Keratinocyte (primary cell): Measurements from ENCODE around the gene SPOPL. TPM values are rescaled to one million over a fixed set of nuclear protein-coding genes. Genes with fewer than 3 reads are reported as not detected.

Experiments
- DNase-seq: peaks from one replicate; pipeline ENCODE4 v3.0.0-alpha.2; 2011; ENCODE audit warnings: low read depth, missing footprints, low spot score
- FAIRE-seq: peaks from 2 replicates; lab custom pipeline; 2011; peaks lifted over from hg19 to GRCh38; lab: Jason Lieb, UNC
- H2AFZ ChIP-seq: 2 replicates; pipeline ENCODE4 v1.6.0; 2012; ENCODE audit warnings: low read length, control low read depth, inconsistent platforms; ENCODE audit not compliant: control insufficient read depth
- H3K27ac ChIP-seq: 2 replicates; pipeline ENCODE4 v1.5.1; 2011; ENCODE audit warnings: low read length; ENCODE audit not compliant: control insufficient read depth, insufficient read depth
- H3K27me3 ChIP-seq: 3 replicates; pipeline ENCODE4 v1.6.0; 2011; ENCODE audit warnings: low read length; ENCODE audit not compliant: control insufficient read depth, insufficient read depth; ENCODE audit errors: extremely low read depth
- H3K36me3 ChIP-seq, 2 experiments: 2 replicates in 1 of 2; 3 replicates in 1 of 2; pipeline ENCODE4 v1.5.1; 2011; ENCODE audit warnings: low read length in 2 of 2, mild to moderate bottlenecking in 1 of 2; ENCODE audit not compliant: control insufficient read depth in 2 of 2, insufficient read depth in 2 of 2; ENCODE audit errors: extremely low read depth in 1 of 2
- H3K4me1 ChIP-seq: 3 replicates; pipeline ENCODE4 v1.5.1; 2011; ENCODE audit warnings: low read length; ENCODE audit not compliant: control insufficient read depth, insufficient read depth; ENCODE audit errors: extremely low read depth
- H3K4me2 ChIP-seq: 3 replicates; pipeline ENCODE4 v1.6.0; 2011; ENCODE audit warnings: low read depth, low read length; ENCODE audit not compliant: control insufficient read depth, insufficient read depth; ENCODE audit errors: extremely low read depth
- H3K4me3 ChIP-seq, 3 experiments: fragments of 200-600 bp in 1 of 3; sonication (generic) in 1 of 3; 2 replicates in 2 of 3; 3 replicates in 1 of 3; pipeline ENCODE4 v1.5.1; 2011 to 2016; ENCODE audit warnings: low read length in 3 of 3, mild to moderate bottlenecking in 3 of 3, control low read depth in 2 of 3, inconsistent platforms in 1 of 3, low read depth in 1 of 3, mixed read lengths in 1 of 3, mixed run types in 1 of 3, moderate library complexity in 1 of 3; ENCODE audit not compliant: control insufficient read depth in 2 of 3, insufficient read depth in 2 of 3; ENCODE audit errors: extremely low read depth in 1 of 3
- H3K79me2 ChIP-seq: 2 replicates; pipeline ENCODE4 v1.6.0; 2012; ENCODE audit warnings: low read length; ENCODE audit not compliant: control insufficient read depth, insufficient read depth
- H3K9ac ChIP-seq: 3 replicates; pipeline ENCODE4 v1.6.0; 2011; ENCODE audit warnings: low read length; ENCODE audit not compliant: control insufficient read depth, insufficient read depth; ENCODE audit errors: extremely low read depth
- H3K9me1 ChIP-seq: 3 replicates; pipeline ENCODE4 v1.6.0; 2011; ENCODE audit warnings: low read length; ENCODE audit not compliant: control insufficient read depth, insufficient read depth; ENCODE audit errors: extremely low read depth
- H3K9me3 ChIP-seq: 2 replicates; pipeline ENCODE4 v1.5.1; 2012; ENCODE audit warnings: low read depth, low read length; ENCODE audit not compliant: control insufficient read depth
- H4K20me1 ChIP-seq: 3 replicates; pipeline ENCODE4 v1.6.0; 2011; ENCODE audit warnings: low read length; ENCODE audit not compliant: control insufficient read depth, insufficient read depth; ENCODE audit errors: extremely low read depth
- EZH2 ChIP-seq: IDR thresholded peaks from one replicate; pipeline ENCODE4 v1.6.1; 2012; ENCODE audit warnings: inconsistent platforms, mild to moderate bottlenecking, low read length, moderate library complexity
- dilution Hi-C: fragments of 300-500 bp; cut with MboI; formaldehyde crosslinking; loops from one replicate; pipeline ENCODE4 v1.7.0; 2020; ENCODE audit warnings: low sequenced_read_pairs; ENCODE audit not compliant: extremely low pct_ligation_motif_present
- polyA plus RNA-seq, 5 experiments: library from polyadenylated mRNA; depleted of rRNA in 3 of 5; stranded (reverse) in 3 of 5; stranded (forward) in 1 of 5; unstranded in 1 of 5; fragments of >200 nt; gene quantifications; 1 replicate in 1 of 5; 2 replicates in 3 of 5; 3 replicates in 1 of 5; pipeline versions ENCODE4 v1.2.1 to v1.2.3, GENCODE V29; 2011 to 2012; ENCODE audit warnings: missing spikeins in 2 of 5, low read depth in 1 of 5, low replicate concordance in 1 of 5
- TF ChIP-seq, protein P1 (sequence below), 3 experiments: IDR thresholded peaks in 1 of 3; conservative IDR thresholded peaks in 1 of 3; optimal IDR thresholded peaks in 1 of 3; 2 replicates in 2 of 3; 3 replicates in 1 of 3; pipeline versions ENCODE3 to v1.5.1; 2011; ENCODE audit warnings: low read length in 3 of 3, mild to moderate bottlenecking in 3 of 3, moderate library complexity in 2 of 3, control low read depth in 1 of 3, inconsistent platforms in 1 of 3; ENCODE audit not compliant: insufficient read depth in 2 of 3; ENCODE audit errors: extremely low read depth in 1 of 3

The SPOPL gene
- polyA plus RNA-seq, 1 donor (not counting 4 experiments of a cell fraction or from before 2014, with no cell fraction given) = 16.5 TPM

DNA sequence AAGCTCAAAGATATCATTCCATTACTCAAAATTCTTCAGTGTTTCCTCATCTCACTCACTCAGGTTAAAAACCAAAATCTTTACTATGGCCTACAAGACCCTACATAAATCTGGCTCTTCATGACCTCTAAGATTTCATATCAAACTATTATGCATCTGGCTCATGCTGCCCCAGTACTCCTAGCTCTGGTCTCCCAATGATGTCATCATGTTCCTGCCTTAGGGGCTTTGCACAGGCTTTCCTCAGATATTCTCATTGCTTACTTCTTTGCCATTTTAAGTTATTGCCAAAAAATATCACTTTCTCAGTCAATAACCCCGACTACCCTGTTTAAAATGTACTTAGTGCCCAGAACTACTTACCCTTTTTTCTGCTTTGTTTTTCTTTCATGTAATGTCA is 33.0 kb upstream of the SPOPL start:
- no peak overlapping the region for H3K9ac ChIP-seq

DNA sequence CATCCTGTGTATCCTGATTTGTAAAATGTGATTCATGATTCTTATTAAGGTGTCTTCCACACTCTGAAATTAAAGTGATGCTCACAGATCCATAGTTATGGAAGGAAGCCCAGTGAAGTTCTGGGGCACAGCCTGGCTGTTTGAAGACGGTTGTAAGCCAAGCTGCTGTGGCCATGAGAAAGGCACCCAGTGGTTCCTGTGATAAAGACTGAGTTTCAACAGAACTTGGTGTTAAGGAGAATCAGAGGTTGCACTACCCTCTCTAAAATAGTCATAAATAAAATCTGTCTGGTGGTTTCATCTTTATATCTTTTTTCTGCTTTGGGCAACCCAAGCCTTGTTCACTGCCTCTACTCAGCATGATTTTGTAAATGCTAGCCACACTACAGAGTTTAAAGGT is 32.2 kb upstream of the SPOPL start:
- H3K79me2 ChIP-seq = no peaks in the 10 kb centered on the region
- dilution Hi-C loops = no loop called here
- H3K27ac ChIP-seq = no peak overlapping the region
- no peaks in the 10 kb centered on the region for H4K20me1 ChIP-seq
- FAIRE-seq = no peak
- no peak overlapping the region for H2AFZ ChIP-seq
- H3K9me1 ChIP-seq = no peaks in the 10 kb centered on the region
- peaks cover 9% of the 10 kb centered on the region for H3K4me1 ChIP-seq
- H3K4me3 ChIP-seq = no peak overlapping the region
- H3K27me3 ChIP-seq = no peaks in the 10 kb centered on the region
- DNase-seq = no peak
- no peaks in the 10 kb centered on the region for H3K9me3 ChIP-seq
- no peak overlapping the region for H3K9ac ChIP-seq
- no peaks in the 10 kb centered on the region for H3K36me3 ChIP-seq
- no peak overlapping the region for H3K4me2 ChIP-seq
- TF ChIP-seq, protein P1, sequence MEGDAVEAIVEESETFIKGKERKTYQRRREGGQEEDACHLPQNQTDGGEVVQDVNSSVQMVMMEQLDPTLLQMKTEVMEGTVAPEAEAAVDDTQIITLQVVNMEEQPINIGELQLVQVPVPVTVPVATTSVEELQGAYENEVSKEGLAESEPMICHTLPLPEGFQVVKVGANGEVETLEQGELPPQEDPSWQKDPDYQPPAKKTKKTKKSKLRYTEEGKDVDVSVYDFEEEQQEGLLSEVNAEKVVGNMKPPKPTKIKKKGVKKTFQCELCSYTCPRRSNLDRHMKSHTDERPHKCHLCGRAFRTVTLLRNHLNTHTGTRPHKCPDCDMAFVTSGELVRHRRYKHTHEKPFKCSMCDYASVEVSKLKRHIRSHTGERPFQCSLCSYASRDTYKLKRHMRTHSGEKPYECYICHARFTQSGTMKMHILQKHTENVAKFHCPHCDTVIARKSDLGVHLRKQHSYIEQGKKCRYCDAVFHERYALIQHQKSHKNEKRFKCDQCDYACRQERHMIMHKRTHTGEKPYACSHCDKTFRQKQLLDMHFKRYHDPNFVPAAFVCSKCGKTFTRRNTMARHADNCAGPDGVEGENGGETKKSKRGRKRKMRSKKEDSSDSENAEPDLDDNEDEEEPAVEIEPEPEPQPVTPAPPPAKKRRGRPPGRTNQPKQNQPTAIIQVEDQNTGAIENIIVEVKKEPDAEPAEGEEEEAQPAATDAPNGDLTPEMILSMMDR (optimal IDR thresholded peaks at IDR 0.05 in 1 of 3, IDR thresholded peaks at IDR 0.05 in 1 of 3, conservative IDR thresholded peaks at IDR 0.05 in 1 of 3; ENCODE audit: extremely low read depth in 1 of 3, insufficient read depth in 2 of 3, low read length in 3 of 3) = no peak
- TF ChIP-seq EZH2 = no peak

More for the DNA sequence above, 33.0 kb upstream of the SPOPL start:
- peaks cover 9% of the 10 kb centered on the region for H3K4me1 ChIP-seq
- dilution Hi-C loops = no loop called here
- no peak overlapping the region for H3K4me3 ChIP-seq
- no peak overlapping the region for H3K27ac ChIP-seq
- H4K20me1 ChIP-seq = no peaks in the 10 kb centered on the region
- no peaks in the 10 kb centered on the region for H3K9me1 ChIP-seq
- no peaks in the 10 kb centered on the region for H3K9me3 ChIP-seq
- no peak overlapping the region for H3K4me2 ChIP-seq
- no peak for FAIRE-seq
- DNase-seq = no peak
- TF ChIP-seq, protein P1 (optimal IDR thresholded peaks at IDR 0.05 in 1 of 3, IDR thresholded peaks at IDR 0.05 in 1 of 3, conservative IDR thresholded peaks at IDR 0.05 in 1 of 3; ENCODE audit: extremely low read depth in 1 of 3, insufficient read depth in 2 of 3, low read length in 3 of 3) = no peak
- no peak for TF ChIP-seq EZH2
- H2AFZ ChIP-seq = no peak overlapping the region
- no peaks in the 10 kb centered on the region for H3K36me3 ChIP-seq
- H3K79me2 ChIP-seq = no peaks in the 10 kb centered on the region
- no peaks in the 10 kb centered on the region for H3K27me3 ChIP-seq
